SU-DHL-6 (cell line): ENCODE measurements around the gene IL11.

ENCODE experiments used
- H2AFZ ChIP-seq: fragments of 200-600 bp; sonication (generic); 2 replicates; pipeline ENCODE4 v1.6.1; 2014; ENCODE audit warnings: low read depth, mild to moderate bottlenecking, moderate library complexity, mixed read lengths, antibody characterized with exemption, low read length; ENCODE audit not compliant: severe bottlenecking
- H3F3A ChIP-seq: fragments of 200-600 bp; shearing (Covaris generic); 2 replicates; pipeline ENCODE4 v1.6.0; 2016; ENCODE audit warnings: antibody characterized with exemption, mild to moderate bottlenecking; ENCODE audit not compliant: insufficient read depth
- H3K27ac ChIP-seq: fragments of 200-600 bp; sonication (generic); 2 replicates; pipeline ENCODE4 v1.5.1; 2016; ENCODE audit warnings: low read depth, mild to moderate bottlenecking, low read length, moderate library complexity, mixed read lengths
- H3K27me3 ChIP-seq: fragments of 200-600 bp; sonication (generic), shearing (Covaris generic); 2 replicates; pipeline ENCODE4 v1.6.0; 2014; ENCODE audit warnings: mild to moderate bottlenecking, low read length
- H3K36me3 ChIP-seq: fragments of 200-600 bp; sonication (generic); 2 replicates; pipeline ENCODE4 v1.6.1; 2014; ENCODE audit warnings: mild to moderate bottlenecking, low read length, mixed read lengths
- H3K4me2 ChIP-seq: fragments of 300-600, 200-600 bp; shearing (Covaris generic), sonication (generic); 2 replicates; pipeline ENCODE4 v1.6.0; 2014; ENCODE audit warnings: low read length, low read depth, mild to moderate bottlenecking; ENCODE audit not compliant: poor library complexity, severe bottlenecking
- H3K4me3 ChIP-seq: fragments of 200-600 bp; sonication (generic); 2 replicates; pipeline ENCODE4 v1.5.1; 2014; ENCODE audit warnings: antibody characterized with exemption, low read length, mild to moderate bottlenecking, mixed read lengths; ENCODE audit not compliant: insufficient read depth, poor library complexity, severe bottlenecking
- H3K79me2 ChIP-seq: fragments of 200-600 bp; sonication (generic); 2 replicates; pipeline ENCODE4 v1.6.1; 2014; ENCODE audit warnings: mild to moderate bottlenecking, low read length, moderate library complexity; ENCODE audit not compliant: insufficient read depth
- H3K9ac ChIP-seq: fragments of 200-600 bp; sonication (generic); 2 replicates; pipeline ENCODE4 v1.7.0; 2014; ENCODE audit warnings: mild to moderate bottlenecking, low read length
- H3K9me2 ChIP-seq: fragments of 200-600 bp; sonication (generic); replicated peaks from 2 replicates; pipeline ENCODE4 v1.6.1; 2014; ENCODE audit warnings: low read length; ENCODE audit not compliant: insufficient read depth
- H3K9me3 ChIP-seq: fragments of 200-600 bp; sonication (generic); 2 replicates; pipeline ENCODE4 v1.6.1; 2014; ENCODE audit warnings: low read length, mixed read lengths; ENCODE audit not compliant: insufficient read depth
- H4K20me1 ChIP-seq: fragments of 200-600 bp; sonication (generic); 2 replicates; pipeline ENCODE4 v1.6.1; 2014; ENCODE audit warnings: low read depth, mild to moderate bottlenecking, antibody characterized with exemption, low read length, moderate library complexity, mixed read lengths
- CTCF ChIP-seq: fragments of 200-600 bp; sonication (generic); IDR thresholded peaks from one replicate; pipeline ENCODE4 v1.5.1; 2017; ENCODE audit warnings: antibody characterized with exemption, mild to moderate bottlenecking, low read length, moderate library complexity; ENCODE audit not compliant: insufficient read depth, poor library complexity, severe bottlenecking
- EZH2phosphoT487 ChIP-seq: fragments of 200-600 bp; sonication (generic), shearing (Covaris generic); conservative IDR thresholded peaks from 2 replicates; pipeline ENCODE4 v1.6.1; 2018; ENCODE audit warnings: mild to moderate bottlenecking, antibody characterized with exemption, low read length, moderate library complexity, mixed read lengths

Gene IL11

GRCh38 chr19:55345818-55346724 lies 24.2 kb downstream of the IL11 start:
- H4K20me1 ChIP-seq, result no peaks in the 10 kb centered on the region
- TF ChIP-seq CTCF, result no peak
- no peak for TF ChIP-seq EZH2phosphoT487
- H3K9me3 ChIP-seq, result no peaks in the 10 kb centered on the region
- no peak overlapping the region for H2AFZ ChIP-seq
- no peak overlapping the region for H3K4me3 ChIP-seq
- H3K79me2 ChIP-seq, result no peaks in the 10 kb centered on the region
- no peaks in the 10 kb centered on the region for H3F3A ChIP-seq
- no peak overlapping the region for H3K9ac ChIP-seq
- no peak overlapping the region for H3K4me2 ChIP-seq
- no peak overlapping the region for H3K27ac ChIP-seq
- no peaks in the 10 kb centered on the region for H3K36me3 ChIP-seq
- H3K9me2 ChIP-seq, result no peaks in the 10 kb centered on the region
- H3K27me3 ChIP-seq, result no peaks in the 10 kb centered on the region

GRCh38 chr19:55345101-55345817 lies 25.0 kb downstream of the IL11 start:
- Histone ChIP-seq H3F3A (no peaks in the 10 kb centered on the region), H2AFZ (no peak overlapping the region), H3K9ac (no peak overlapping the region), H4K20me1 (no peaks in the 10 kb centered on the region), H3K27me3 (no peaks in the 10 kb centered on the region), H3K4me2 (no peak overlapping the region), H3K4me3 (no peak overlapping the region), H3K9me2 (no peaks in the 10 kb centered on the region), H3K79me2 (0 out of 2 replicates have a peak, but pooled peaks cover 6% of the 10 kb centered on the region), H3K27ac (no peak overlapping the region), H3K36me3 (no peaks in the 10 kb centered on the region), H3K9me3 (no peaks in the 10 kb centered on the region)
- TF ChIP-seq EZH2phosphoT487, result no peak
- no peak for TF ChIP-seq CTCF

- H3K4me3 ChIP-seq, result no peak overlapping the region
- no peaks in the 10 kb centered on the region for H3K9me2 ChIP-seq
- H2AFZ ChIP-seq, result no peak overlapping the region
- H3K79me2 ChIP-seq, result 0 out of 2 replicates have a peak, but pooled peaks cover 8% of the 10 kb centered on the region
- no peaks in the 10 kb centered on the region for H3K27me3 ChIP-seq
- no peaks in the 10 kb centered on the region for H3K9me3 ChIP-seq
- no peak overlapping the region for H3K27ac ChIP-seq
- H3F3A ChIP-seq, result no peaks in the 10 kb centered on the region
- no peak overlapping the region for H3K9ac ChIP-seq
- TF ChIP-seq EZH2phosphoT487, result no peak
- no peak for TF ChIP-seq CTCF
- no peaks in the 10 kb centered on the region for H3K36me3 ChIP-seq
- H3K4me2 ChIP-seq, result no peak overlapping the region
- no peaks in the 10 kb centered on the region for H4K20me1 ChIP-seq
Measured at GRCh38 chr19:55344444-55344843, 25.8 kb downstream of the IL11 start.
